ENCODE results near the gene CHAT.

DNA sequence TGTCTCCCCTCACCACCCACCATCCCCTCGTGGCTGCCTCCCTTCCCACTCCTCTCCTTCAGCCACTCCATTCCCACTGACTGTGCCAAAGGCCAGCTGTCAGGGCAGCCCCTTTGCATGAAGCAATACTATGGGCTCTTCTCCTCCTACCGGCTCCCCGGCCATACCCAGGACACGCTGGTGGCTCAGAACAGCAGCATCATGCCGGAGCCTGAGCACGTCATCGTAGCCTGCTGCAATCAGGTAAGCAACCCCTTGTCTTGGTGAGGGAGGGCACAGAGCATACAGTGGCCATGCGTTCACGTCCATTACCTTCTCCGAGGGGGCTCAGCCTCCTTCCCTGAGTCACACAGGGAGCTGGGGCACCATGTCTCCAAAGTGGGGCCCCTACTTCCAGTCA is 11.6 kb downstream of the CHAT start:
- TF ChIP-seq, protein P1, sequence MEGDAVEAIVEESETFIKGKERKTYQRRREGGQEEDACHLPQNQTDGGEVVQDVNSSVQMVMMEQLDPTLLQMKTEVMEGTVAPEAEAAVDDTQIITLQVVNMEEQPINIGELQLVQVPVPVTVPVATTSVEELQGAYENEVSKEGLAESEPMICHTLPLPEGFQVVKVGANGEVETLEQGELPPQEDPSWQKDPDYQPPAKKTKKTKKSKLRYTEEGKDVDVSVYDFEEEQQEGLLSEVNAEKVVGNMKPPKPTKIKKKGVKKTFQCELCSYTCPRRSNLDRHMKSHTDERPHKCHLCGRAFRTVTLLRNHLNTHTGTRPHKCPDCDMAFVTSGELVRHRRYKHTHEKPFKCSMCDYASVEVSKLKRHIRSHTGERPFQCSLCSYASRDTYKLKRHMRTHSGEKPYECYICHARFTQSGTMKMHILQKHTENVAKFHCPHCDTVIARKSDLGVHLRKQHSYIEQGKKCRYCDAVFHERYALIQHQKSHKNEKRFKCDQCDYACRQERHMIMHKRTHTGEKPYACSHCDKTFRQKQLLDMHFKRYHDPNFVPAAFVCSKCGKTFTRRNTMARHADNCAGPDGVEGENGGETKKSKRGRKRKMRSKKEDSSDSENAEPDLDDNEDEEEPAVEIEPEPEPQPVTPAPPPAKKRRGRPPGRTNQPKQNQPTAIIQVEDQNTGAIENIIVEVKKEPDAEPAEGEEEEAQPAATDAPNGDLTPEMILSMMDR (IDR thresholded peaks at IDR 0.05; ENCODE audit: low read depth, low read length, poor library complexity, severe bottlenecking) = no peak
- no peak for TF ChIP-seq EZH2phosphoT487 (IDR thresholded peaks at IDR 0.05; ENCODE audit: borderline replicate concordance, low read length)
